ENCODE results near the gene PSMD6. TPM values are rescaled to one million over a fixed set of nuclear protein-coding genes. Genes with fewer than 3 reads are reported as not detected.

PSMD6 gene
- total and polyA plus RNA-seq, 3 experiments from 2014 or later: 117 to 136 (median 134) TPM

DNA sequence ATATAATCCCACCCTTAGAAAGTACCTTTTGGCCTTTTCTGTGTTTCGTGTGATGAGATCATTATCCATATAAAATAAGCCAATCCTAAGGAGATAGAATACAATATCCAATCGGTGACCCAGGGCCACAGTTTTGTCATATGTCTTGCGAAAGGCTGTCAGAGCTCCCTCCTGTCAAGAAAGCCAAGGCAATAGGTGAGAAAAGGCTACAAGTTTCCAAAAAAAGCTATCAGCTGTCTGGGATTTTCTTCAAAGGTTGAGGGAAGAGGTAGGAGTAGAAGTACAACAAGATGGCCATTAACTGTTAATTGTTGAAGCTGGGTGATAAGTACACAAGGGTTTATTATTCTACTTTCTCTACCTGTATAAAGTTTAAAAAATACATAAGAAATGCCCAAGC lies 4.0 kb downstream of the PSMD6 start:
- peaks cover 0 to 2% of the 10 kb centered on the region in 2 donors for H3K27me3 Mint-ChIP-seq
- H3K4me3 ChIP-seq (ENCODE audit: low read length): no peak overlapping the region
- peaks cover 40% of the 10 kb centered on the region for H3K36me3 ChIP-seq (ENCODE audit: insufficient read depth, low read length)
- H3K27me3 ChIP-seq (ENCODE audit: insufficient read depth, low read length, poor library complexity, severe bottlenecking): no peaks in the 10 kb centered on the region
- no peak for DNase-seq
- peaks cover 27% of the 10 kb centered on the region for H3K4me1 ChIP-seq (ENCODE audit: insufficient read depth, low read length)
- no peak overlapping the region for H3K27ac ChIP-seq (ENCODE audit: low read depth, low read length)
- H3K27ac Mint-ChIP-seq: peak overlapping the region in 6 of 8 donors; percentile 0 to 84 (median 82)
- no peaks in the 10 kb centered on the region for H3K9me3 Mint-ChIP-seq
- ChIA-PET POLR2A (no interaction called here), CTCF (interaction anchor here (2.6 kb wide), 1 partner anchor 25 kb away, joined by 12 read pairs; no protein-coding TSS in a partner anchor)
- peak overlapping the region in 1 of 7 donors; percentile 27 for H3K4me3 Mint-ChIP-seq
- peaks cover 40 to 64% (median 54%) of the 10 kb centered on the region in 3 donors for H3K4me1 Mint-ChIP-seq
- H3K9me3 ChIP-seq (ENCODE audit: low read length): no peaks in the 10 kb centered on the region
- peaks cover 0 to 61% (median 9%) of the 10 kb centered on the region in 3 donors for H3K36me3 Mint-ChIP-seq

DNA sequence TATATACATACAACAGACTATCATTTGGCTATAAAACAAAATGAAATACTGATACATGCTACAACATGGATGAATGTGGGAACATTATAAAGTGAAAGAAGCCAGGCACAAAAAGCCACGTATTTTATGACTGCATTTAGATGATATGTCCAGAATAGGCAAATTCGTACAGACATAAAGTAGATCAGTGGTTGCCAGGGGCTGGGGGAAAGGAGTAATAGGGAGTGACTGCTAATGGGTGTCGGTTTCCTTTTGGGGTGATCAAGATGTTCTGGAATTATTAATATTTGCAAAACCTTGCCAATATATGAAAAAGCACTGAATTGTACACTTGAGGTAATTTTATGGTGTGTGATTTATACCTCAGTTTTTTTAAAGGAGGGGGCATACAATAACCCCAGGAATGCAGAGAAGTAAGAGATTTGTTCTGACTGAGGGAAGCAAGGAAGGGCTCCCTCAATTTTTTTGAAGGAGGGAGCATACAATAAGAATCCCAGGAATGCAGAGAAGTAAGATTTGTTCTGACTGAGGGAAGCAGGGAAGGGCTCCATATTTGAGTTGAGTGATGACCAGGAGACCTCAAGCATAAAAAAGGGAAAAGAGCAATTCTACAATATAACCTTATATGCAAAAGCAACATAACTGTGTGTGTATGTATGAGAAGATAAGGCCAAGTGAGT lies 6.2 kb downstream of the PSMD6 start:
- Histone ChIP-seq H3K27ac (ENCODE audit: low read depth, low read length) (no peak overlapping the region), H3K4me3 (ENCODE audit: low read length) (no peak overlapping the region), H3K27me3 (ENCODE audit: insufficient read depth, low read length, poor library complexity, severe bottlenecking) (no peaks in the 10 kb centered on the region), H3K4me1 (ENCODE audit: insufficient read depth, low read length) (peaks cover 17% of the 10 kb centered on the region), H3K36me3 (ENCODE audit: insufficient read depth, low read length) (peaks cover 51% of the 10 kb centered on the region), H3K9me3 (ENCODE audit: low read length) (no peaks in the 10 kb centered on the region)
- peaks cover 3 to 52% (median 15%) of the 10 kb centered on the region in 3 donors for H3K36me3 Mint-ChIP-seq
- peaks cover 38 to 62% (median 59%) of the 10 kb centered on the region in 3 donors for H3K4me1 Mint-ChIP-seq
- DNase-seq: no peak
- POLR2A ChIA-PET: interaction anchor here (1.0 kb wide), 1 partner anchor 54 kb away, joined by 4 read pairs; no protein-coding TSS in a partner anchor
- H3K9me3 Mint-ChIP-seq: no peaks in the 10 kb centered on the region
- no peaks in the 10 kb centered on the region for H3K27me3 Mint-ChIP-seq
- H3K4me3 Mint-ChIP-seq: peak overlapping the region in 1 of 7 donors; percentile 24
- CTCF ChIA-PET: interaction anchor here (1.2 to 2.6 kb wide), 2 partner anchors 23 to 39 kb away, joined by 5 to 12 read pairs; no protein-coding TSS in a partner anchor
- peak overlapping the region in 6 of 8 donors; percentile 8 to 84 (median 52) for H3K27ac Mint-ChIP-seq

DNA sequence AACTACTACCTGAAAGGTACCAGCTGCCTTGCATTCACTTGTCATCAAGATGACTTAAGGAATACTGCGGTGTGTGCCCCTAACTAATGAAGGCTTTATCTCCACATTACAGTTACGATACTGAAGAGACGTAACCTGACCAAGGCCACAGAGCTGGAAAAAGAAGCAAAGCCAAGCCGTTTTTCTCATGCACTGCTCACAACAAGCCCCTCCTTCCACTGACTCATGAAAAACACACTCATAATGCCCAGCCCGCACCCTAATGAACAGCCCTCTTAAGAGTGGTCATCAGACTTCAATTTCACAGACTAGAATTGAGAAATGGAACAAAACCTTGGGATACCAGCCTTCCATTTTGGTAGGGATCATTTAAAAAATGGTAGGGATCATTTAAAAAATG lies 11.6 kb downstream of the PSMD6 start:
- H3K9me3 Mint-ChIP-seq: no peaks in the 10 kb centered on the region

DNA sequence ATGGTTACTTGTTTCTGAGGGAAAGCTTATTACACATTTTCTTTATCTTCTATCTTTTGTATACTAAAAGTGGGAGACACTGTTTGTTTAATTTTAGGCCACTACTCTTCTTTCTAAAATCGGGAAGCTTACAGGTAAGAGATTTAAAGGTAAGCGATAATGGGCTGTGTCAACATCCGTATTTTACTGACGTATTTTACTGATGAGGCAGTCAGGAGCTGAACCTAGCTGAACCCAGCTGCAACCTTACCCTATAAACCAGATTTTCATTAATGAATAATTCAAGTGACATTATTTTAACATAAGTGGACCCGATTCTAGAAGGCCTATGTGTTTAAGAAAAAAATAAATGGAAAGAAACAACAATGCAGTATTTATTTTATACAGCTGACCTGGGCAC lies 13.1 kb downstream of the PSMD6 start:
- Mint-ChIP-seq H3K4me1 (peaks cover 23 to 54% (median 38%) of the 10 kb centered on the region in 3 donors), H3K9me3 (no peaks in the 10 kb centered on the region), H3K36me3 (peaks cover 0 to 26% (median 6%) of the 10 kb centered on the region in 3 donors), H3K27ac (peak overlapping the region in 1 of 8 donors; percentile 89), H3K27me3 (no peaks in the 10 kb centered on the region), H3K4me3 (peak overlapping the region in 1 of 7 donors; percentile 29)
- DNase-seq: no peak
- H3K36me3 ChIP-seq (ENCODE audit: insufficient read depth, low read length): peaks cover 73% of the 10 kb centered on the region
- no peak overlapping the region for H3K27ac ChIP-seq (ENCODE audit: low read depth, low read length)
- ChIA-PET CTCF (interaction anchor here (1.3 to 3.7 kb wide), 3 partner anchors 13 to 17 kb away, joined by 4 to 23 read pairs (median 6); partner anchors contain the start of gene PSMD6), POLR2A (interaction anchor here (0.7 kb wide), 1 partner anchor 42 kb away, joined by 5 read pairs; no protein-coding TSS in a partner anchor)
- H3K4me1 ChIP-seq (ENCODE audit: insufficient read depth, low read length): no peaks in the 10 kb centered on the region
- H3K9me3 ChIP-seq (ENCODE audit: low read length): no peaks in the 10 kb centered on the region
- no peaks in the 10 kb centered on the region for H3K27me3 ChIP-seq (ENCODE audit: insufficient read depth, low read length, poor library complexity, severe bottlenecking)
- H3K4me3 ChIP-seq (ENCODE audit: low read length): no peak overlapping the region

More for the DNA sequence above, 11.6 kb downstream of the PSMD6 start:
- H3K27ac Mint-ChIP-seq: peak overlapping the region in 2 of 8 donors; percentile 25 to 45
- Histone ChIP-seq H3K9me3 (ENCODE audit: low read length) (no peaks in the 10 kb centered on the region), H3K27me3 (ENCODE audit: insufficient read depth, low read length, poor library complexity, severe bottlenecking) (no peaks in the 10 kb centered on the region), H3K27ac (ENCODE audit: low read depth, low read length) (no peak overlapping the region), H3K4me1 (ENCODE audit: insufficient read depth, low read length) (no peaks in the 10 kb centered on the region), H3K36me3 (ENCODE audit: insufficient read depth, low read length) (peaks cover 65% of the 10 kb centered on the region), H3K4me3 (ENCODE audit: low read length) (no peak overlapping the region)
- POLR2A ChIA-PET: no interaction called here
- CTCF ChIA-PET: interaction anchor here (1.1 to 1.8 kb wide), 3 partner anchors 12 to 50 kb away, joined by 4 to 7 read pairs (median 6); partner anchors contain the start of gene PSMD6
- no peak for DNase-seq
- peak overlapping the region in 1 of 7 donors; percentile 4 for H3K4me3 Mint-ChIP-seq
- no peaks in the 10 kb centered on the region for H3K27me3 Mint-ChIP-seq
- peaks cover 5 to 26% (median 6%) of the 10 kb centered on the region in 3 donors for H3K36me3 Mint-ChIP-seq
- peaks cover 25 to 56% (median 45%) of the 10 kb centered on the region in 3 donors for H3K4me1 Mint-ChIP-seq

DNA sequence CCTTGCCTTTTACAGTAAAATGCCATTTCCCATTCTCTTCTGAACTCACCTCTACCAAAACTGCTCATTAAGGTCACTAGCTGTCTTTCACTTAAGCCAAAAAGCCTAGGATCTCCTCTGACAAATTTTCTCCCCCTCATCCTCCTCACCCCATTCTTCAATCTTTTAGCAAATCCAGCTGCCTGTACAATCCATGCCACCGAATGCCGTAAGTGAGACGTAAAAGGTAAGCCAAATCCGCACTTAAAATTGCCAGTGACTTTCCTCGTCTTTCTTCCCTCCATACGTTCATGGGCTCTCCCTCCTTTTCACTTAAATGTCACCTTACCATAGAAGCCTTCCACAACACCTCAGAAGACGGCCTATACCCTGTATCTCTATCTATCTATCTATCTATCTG lies 13.8 kb downstream of the PSMD6 start:
- Mint-ChIP-seq H3K36me3 (peaks cover 0 to 24% (median 6%) of the 10 kb centered on the region in 3 donors), H3K4me1 (peaks cover 19 to 48% (median 32%) of the 10 kb centered on the region in 3 donors), H3K27me3 (no peaks in the 10 kb centered on the region), H3K9me3 (no peaks in the 10 kb centered on the region), H3K27ac (peak overlapping the region in 5 of 8 donors; percentile 1 to 89 (median 31)), H3K4me3 (no peak overlapping the region)
- Histone ChIP-seq H3K9me3 (ENCODE audit: low read length) (no peaks in the 10 kb centered on the region), H3K4me1 (ENCODE audit: insufficient read depth, low read length) (no peaks in the 10 kb centered on the region), H3K4me3 (ENCODE audit: low read length) (no peak overlapping the region), H3K36me3 (ENCODE audit: insufficient read depth, low read length) (peaks cover 66% of the 10 kb centered on the region), H3K27me3 (ENCODE audit: insufficient read depth, low read length, poor library complexity, severe bottlenecking) (no peaks in the 10 kb centered on the region), H3K27ac (ENCODE audit: low read depth, low read length) (no peak overlapping the region)
- ChIA-PET CTCF (interaction anchor here (1.3 to 3.7 kb wide), 3 partner anchors 8 to 16 kb away, joined by 3 to 23 read pairs (median 4); partner anchors contain the start of gene PSMD6), POLR2A (no interaction called here)
- no peak for DNase-seq

DNA sequence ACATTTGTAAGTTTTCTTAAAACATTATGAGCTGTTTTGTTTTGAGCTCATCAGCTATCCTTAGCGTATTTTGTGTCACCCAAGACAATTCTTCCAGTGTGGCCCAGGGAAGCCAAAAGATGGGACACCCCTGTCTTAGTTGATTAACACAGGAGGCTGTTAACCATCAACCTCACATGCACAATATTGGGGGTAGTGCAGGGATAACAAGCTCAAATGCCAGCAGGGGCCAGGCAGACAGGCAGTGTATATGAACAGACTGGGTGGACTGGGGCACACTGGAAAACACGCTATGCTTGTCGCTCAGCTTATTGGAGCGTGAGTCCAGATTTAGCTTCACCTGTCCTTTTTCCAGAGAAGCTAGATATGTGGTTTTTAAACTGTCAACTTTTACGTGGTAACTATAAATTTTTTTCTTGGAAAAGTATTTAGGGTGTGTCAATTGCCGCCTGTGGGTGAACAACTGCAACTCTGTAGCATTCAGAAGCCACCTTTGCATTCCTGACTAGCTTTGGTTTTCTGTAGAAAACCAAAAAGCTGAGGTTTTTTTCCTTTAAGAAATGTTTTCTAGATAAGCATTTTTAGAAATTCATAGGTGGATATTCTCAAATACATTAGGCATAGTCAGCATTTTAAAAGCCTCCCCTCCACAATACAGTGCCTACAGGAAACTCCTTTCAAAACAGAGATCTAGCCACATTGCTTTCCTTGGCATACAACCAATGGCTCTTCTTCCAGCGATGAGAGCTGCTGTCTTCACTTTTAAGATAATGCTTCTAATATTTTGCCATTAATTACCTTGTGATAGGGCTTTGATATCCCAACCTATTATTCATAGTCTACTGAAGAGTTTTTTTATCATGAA lies 14.6 kb downstream of the PSMD6 start:
- no peaks in the 10 kb centered on the region for H3K27me3 Mint-ChIP-seq
- no peak overlapping the region for H3K4me3 ChIP-seq (ENCODE audit: low read length)
- H3K9me3 ChIP-seq (ENCODE audit: low read length): no peaks in the 10 kb centered on the region
- DNase-seq: no peak
- H3K4me3 Mint-ChIP-seq: no peak overlapping the region
- no peaks in the 10 kb centered on the region for H3K9me3 Mint-ChIP-seq
- peaks cover 0 to 25% (median 6%) of the 10 kb centered on the region in 3 donors for H3K36me3 Mint-ChIP-seq
- peaks cover 13 to 40% (median 27%) of the 10 kb centered on the region in 3 donors for H3K4me1 Mint-ChIP-seq
- H3K4me1 ChIP-seq (ENCODE audit: insufficient read depth, low read length): no peaks in the 10 kb centered on the region
- peak overlapping the region in 6 of 8 donors; percentile 1 to 94 (median 56) for H3K27ac Mint-ChIP-seq
- H3K27me3 ChIP-seq (ENCODE audit: insufficient read depth, low read length, poor library complexity, severe bottlenecking): no peaks in the 10 kb centered on the region
- peaks cover 65% of the 10 kb centered on the region for H3K36me3 ChIP-seq (ENCODE audit: insufficient read depth, low read length)
- POLR2A ChIA-PET: interaction anchor here (0.7 kb wide), 1 partner anchor 14 kb away, joined by 3 read pairs; the partner anchor contains the start of gene PSMD6
- H3K27ac ChIP-seq (ENCODE audit: low read depth, low read length): no peak overlapping the region
- CTCF ChIA-PET: interaction anchor here (0.9 to 3.7 kb wide), 7 partner anchors 9 to 50 kb away, joined by 3 to 23 read pairs (median 4); partner anchors contain the start of gene PSMD6

DNA sequence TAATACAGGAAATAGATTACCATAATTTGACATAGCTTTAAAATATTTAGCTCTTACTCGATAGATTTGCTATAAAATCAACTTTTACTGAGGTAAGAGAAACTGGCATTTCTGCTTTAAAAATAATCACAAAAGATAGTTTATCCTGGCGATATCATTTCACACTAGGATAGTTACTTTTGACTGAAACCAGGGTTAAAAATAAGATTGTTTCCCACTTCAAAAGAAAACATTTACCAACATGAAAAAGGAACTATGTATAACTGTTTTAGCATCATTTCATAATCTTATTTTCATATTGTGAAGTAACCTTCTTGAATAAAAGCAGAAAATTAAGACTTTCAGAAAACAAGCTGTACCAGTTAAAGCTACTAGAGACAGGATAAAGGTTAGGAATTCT lies 15.3 kb downstream of the PSMD6 start:
- CTCF ChIA-PET: interaction anchor here (0.9 to 3.7 kb wide), 7 partner anchors 9 to 49 kb away, joined by 3 to 23 read pairs (median 4); partner anchors contain the start of gene PSMD6
- H3K27me3 Mint-ChIP-seq: no peaks in the 10 kb centered on the region
- no peak overlapping the region for H3K27ac ChIP-seq (ENCODE audit: low read depth, low read length)
- H3K27me3 ChIP-seq (ENCODE audit: insufficient read depth, low read length, poor library complexity, severe bottlenecking): no peaks in the 10 kb centered on the region
- no peak for DNase-seq
- peaks cover 10 to 33% (median 23%) of the 10 kb centered on the region in 3 donors for H3K4me1 Mint-ChIP-seq
- H3K36me3 ChIP-seq (ENCODE audit: insufficient read depth, low read length): peaks cover 58% of the 10 kb centered on the region
- no peaks in the 10 kb centered on the region for H3K9me3 Mint-ChIP-seq
- H3K9me3 ChIP-seq (ENCODE audit: low read length): no peaks in the 10 kb centered on the region
- peaks cover 1 to 24% (median 3%) of the 10 kb centered on the region in 3 donors for H3K36me3 Mint-ChIP-seq
- H3K4me3 ChIP-seq (ENCODE audit: low read length): no peak overlapping the region
- no peak overlapping the region for H3K4me3 Mint-ChIP-seq
- H3K4me1 ChIP-seq (ENCODE audit: insufficient read depth, low read length): no peaks in the 10 kb centered on the region
- POLR2A ChIA-PET: no interaction called here
- peak overlapping the region in 4 of 8 donors; percentile 1 to 94 (median 42) for H3K27ac Mint-ChIP-seq

All from CD8-positive, alpha-beta memory T cell (primary cell).